Dendritic cell treated with granulocyte-macrophage colony-stimulating factor and Interleukin-4, amounts not matched to agents 40 ng/mL and 50 ng/mL, for 4 days (primary cell): Measurements from ENCODE around the gene CIB1.
"Not testable (repeated sequence)": the region's sequence is repeated elsewhere in the genome, so short reads cannot be mapped to it uniquely, and the experiment has no call there.

Experiments
- H3K27ac Mint-ChIP-seq: one replicate; pipeline ENCODE4 v1.8.0; 2022; ENCODE audit warnings: mild to moderate bottlenecking, mixed read lengths
- H3K27me3 Mint-ChIP-seq: one replicate; pipeline ENCODE4 v1.8.0; 2022; ENCODE audit warnings: mild to moderate bottlenecking, mixed read lengths
- H3K36me3 Mint-ChIP-seq: one replicate; pipeline ENCODE4 v1.8.0; 2022; ENCODE audit warnings: low read depth, mixed read lengths
- H3K4me1 Mint-ChIP-seq: one replicate; pipeline ENCODE4 v1.8.0; 2022; ENCODE audit warnings: low read depth, mixed read lengths
- H3K4me3 Mint-ChIP-seq: one replicate; pipeline ENCODE4 v1.8.0; 2022; ENCODE audit warnings: mild to moderate bottlenecking, moderate library complexity, mixed read lengths
- H3K9me3 Mint-ChIP-seq: one replicate; pipeline ENCODE4 v1.8.0; 2022; ENCODE audit warnings: mixed read lengths
- intact Hi-C: fragments of 100-400 bp; cut with micrococcal nuclease; formaldehyde crosslinking; loops from one replicate; pipeline ENCODE4 v1.15.0; 2022

CIB1 gene

GRCh38 chr15:90233387-90234095 lies at the start of gene CIB1:
CIB1 (minus strand) TSS chr15:90233941; CDS start chr15:90233885, 56 bp downstream.
- no peaks in the 10 kb centered on the region for H3K27me3 Mint-ChIP-seq
- H3K27ac Mint-ChIP-seq, result peak within 1 kb of the TSS; percentile 83
- intact Hi-C loops, result loop anchor here (1.0 to 2.0 kb wide), 2 partner anchors 16 to 31 kb away; partner anchors contain the start of genes NGRN and TTLL13
- H3K4me3 Mint-ChIP-seq, result peak within 1 kb of the TSS; percentile 79
- H3K36me3 Mint-ChIP-seq, result peaks cover 65% of the 10 kb centered on the region
- H3K4me1 Mint-ChIP-seq, result peaks cover 53% of the 10 kb centered on the region
- H3K9me3 Mint-ChIP-seq, result no peaks in the 10 kb centered on the region

DNA sequence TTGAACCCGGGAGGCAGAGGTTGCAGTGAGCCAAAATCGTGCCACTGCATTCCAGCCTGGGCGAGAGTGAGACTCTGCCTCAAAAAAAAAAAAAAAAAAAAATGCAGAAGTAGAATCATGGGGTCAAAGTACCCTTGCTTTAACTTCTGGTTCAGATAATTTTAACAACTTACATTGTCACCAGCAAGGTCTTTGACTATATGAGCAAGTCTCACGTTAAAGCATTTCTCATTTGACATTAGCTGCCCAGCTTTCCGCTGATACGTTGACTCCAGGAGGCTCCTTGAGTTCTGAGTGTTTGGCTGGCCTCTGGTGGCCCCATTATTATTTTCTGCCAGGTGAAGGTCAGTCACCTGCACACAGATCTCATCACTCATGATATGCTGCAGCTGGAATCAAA lies 47.9 kb upstream of the CIB1 start:
- H3K4me1 Mint-ChIP-seq, intact Hi-C loops, H3K36me3 Mint-ChIP-seq, H3K27me3 Mint-ChIP-seq, H3K9me3 Mint-ChIP-seq, H3K4me3 Mint-ChIP-seq: not testable (repeated sequence)
- H3K27ac Mint-ChIP-seq, result peak overlapping the region; percentile 69

DNA sequence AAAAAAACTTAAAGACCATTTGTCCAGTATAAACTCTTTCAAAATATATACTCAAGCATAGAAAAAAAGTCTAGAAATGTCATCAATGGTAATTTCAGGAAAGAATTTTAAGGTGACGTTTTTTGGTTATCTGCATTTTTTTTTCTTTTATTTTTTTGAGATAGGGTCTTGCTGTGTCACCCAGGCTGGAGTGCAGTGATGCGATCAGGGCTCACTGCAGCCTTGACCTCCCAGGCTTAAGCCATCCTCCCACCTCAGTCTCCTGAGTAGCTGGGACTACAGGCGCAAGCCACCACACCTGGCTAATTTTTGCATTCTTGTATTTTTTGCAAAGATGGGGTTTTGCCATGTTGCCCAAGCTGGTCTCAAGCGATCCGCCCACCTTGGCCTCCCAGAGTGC lies 47.0 kb upstream of the CIB1 start:
- H3K9me3 Mint-ChIP-seq, H3K27ac Mint-ChIP-seq, H3K4me1 Mint-ChIP-seq, H3K36me3 Mint-ChIP-seq, H3K4me3 Mint-ChIP-seq, intact Hi-C loops, H3K27me3 Mint-ChIP-seq: not testable (repeated sequence)

DNA sequence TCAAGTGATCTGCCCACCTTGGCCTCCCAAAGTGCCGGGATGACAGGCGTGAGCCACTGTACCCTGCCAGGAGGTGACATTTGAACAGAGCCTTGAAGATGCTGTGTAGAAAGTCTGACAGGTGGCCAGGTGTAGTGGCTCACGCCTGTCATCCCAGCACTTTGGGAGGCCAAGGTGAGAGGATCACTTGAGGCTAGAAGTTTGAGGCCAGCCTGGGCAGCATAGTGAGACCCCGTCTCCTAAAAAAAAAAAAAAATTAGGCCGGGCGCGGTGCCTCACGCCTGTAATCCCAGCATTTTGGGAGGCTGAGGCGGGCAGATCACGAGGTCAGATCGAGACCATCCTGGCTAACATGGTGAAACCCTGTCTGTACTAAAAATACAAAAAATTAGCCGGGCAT lies 44.7 kb upstream of the CIB1 start:
- H3K4me1 Mint-ChIP-seq, H3K27me3 Mint-ChIP-seq, H3K27ac Mint-ChIP-seq, H3K9me3 Mint-ChIP-seq, H3K4me3 Mint-ChIP-seq, intact Hi-C loops: not testable (repeated sequence)
- peaks cover 28% of the 10 kb centered on the region for H3K36me3 Mint-ChIP-seq

DNA sequence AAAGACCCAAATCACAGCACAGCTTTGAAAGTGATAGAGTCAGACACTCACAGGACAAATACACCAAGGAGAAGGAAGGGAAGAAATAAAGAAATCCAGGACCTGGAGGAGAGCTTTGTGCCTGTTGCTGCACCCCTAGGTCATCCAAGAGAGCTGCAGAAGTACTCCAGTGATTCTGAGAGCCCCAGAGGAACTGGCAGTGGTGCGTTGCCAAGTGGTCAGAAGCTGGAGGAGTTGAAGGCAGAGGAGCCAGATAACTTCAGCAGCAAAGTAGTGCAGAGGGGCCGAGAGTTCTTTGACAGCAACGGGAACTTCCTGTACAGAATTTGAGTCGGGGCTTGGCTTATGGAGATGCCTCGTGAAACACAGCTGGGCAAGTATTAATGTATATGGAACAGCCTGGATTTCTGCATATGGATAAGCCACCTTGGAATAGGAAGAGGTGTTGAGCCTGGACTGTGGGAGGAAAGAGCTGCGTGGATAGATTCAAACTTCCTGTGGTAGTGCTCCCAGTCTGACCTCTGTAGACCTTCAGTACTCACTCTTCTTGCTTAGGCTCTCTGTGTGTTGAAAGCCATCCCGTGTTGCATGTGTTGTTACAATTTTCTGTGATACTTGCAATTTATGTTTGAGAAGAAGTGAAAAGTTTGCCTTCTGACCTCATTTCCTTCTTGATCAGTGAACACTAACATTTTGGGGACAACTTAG lies 37.9 kb upstream of the CIB1 start:
- Mint-ChIP-seq H3K27me3 (no peaks in the 10 kb centered on the region), H3K36me3 (peaks cover 88% of the 10 kb centered on the region), H3K9me3 (no peaks in the 10 kb centered on the region), H3K4me3 (no peak overlapping the region), H3K4me1 (peaks cover 46% of the 10 kb centered on the region), H3K27ac (no peak overlapping the region)
- intact Hi-C loops, result no loop called here

- peaks cover 46% of the 10 kb centered on the region for H3K4me1 Mint-ChIP-seq
These were observed 36.9 kb upstream of the CIB1 start for GRCh38 chr15:90270502-90271150.

GRCh38 chr15:90268415-90268814 lies 34.7 kb upstream of the CIB1 start:
- intact Hi-C loops, result no loop called here

More at GRCh38 chr15:90270502-90271150, 36.9 kb upstream of the CIB1 start:
- intact Hi-C loops, result no loop called here
- no peak overlapping the region for H3K27ac Mint-ChIP-seq
- H3K9me3 Mint-ChIP-seq, result no peaks in the 10 kb centered on the region
- H3K4me3 Mint-ChIP-seq, result no peak overlapping the region
- peaks cover 90% of the 10 kb centered on the region for H3K36me3 Mint-ChIP-seq
- no peaks in the 10 kb centered on the region for H3K27me3 Mint-ChIP-seq

DNA sequence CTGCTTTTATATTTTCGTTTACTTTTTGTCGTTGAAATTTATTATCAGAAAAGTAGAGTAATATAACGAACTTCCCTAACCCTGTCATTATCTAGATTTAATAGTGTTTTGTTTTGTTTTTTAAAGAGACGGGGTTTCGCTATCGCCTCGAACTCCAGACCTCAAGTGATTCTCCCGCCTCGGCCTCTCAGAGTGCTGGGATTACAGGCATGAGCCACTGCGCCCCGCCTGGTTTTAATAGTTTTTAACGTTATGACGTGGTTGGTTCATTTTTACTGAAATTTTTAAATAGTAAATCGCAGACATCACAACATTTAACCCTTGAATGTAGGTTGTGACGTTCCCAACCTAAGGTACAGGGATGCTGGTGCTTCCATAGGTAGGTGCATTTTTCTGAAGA lies 32.7 kb upstream of the CIB1 start:
- Mint-ChIP-seq H3K4me3 (peak overlapping the region; percentile 94), H3K36me3 (peaks cover 59% of the 10 kb centered on the region), H3K27me3 (no peaks in the 10 kb centered on the region), H3K4me1 (peaks cover 58% of the 10 kb centered on the region), H3K9me3 (no peaks in the 10 kb centered on the region), H3K27ac (peak overlapping the region; percentile 97)
- intact Hi-C loops, result no loop called here

More at GRCh38 chr15:90268415-90268814, 34.7 kb upstream of the CIB1 start:
- Mint-ChIP-seq H3K4me3 (no peak overlapping the region), H3K36me3 (peaks cover 74% of the 10 kb centered on the region), H3K27me3 (no peaks in the 10 kb centered on the region), H3K9me3 (no peaks in the 10 kb centered on the region), H3K27ac (no peak overlapping the region), H3K4me1 (peaks cover 58% of the 10 kb centered on the region)

DNA sequence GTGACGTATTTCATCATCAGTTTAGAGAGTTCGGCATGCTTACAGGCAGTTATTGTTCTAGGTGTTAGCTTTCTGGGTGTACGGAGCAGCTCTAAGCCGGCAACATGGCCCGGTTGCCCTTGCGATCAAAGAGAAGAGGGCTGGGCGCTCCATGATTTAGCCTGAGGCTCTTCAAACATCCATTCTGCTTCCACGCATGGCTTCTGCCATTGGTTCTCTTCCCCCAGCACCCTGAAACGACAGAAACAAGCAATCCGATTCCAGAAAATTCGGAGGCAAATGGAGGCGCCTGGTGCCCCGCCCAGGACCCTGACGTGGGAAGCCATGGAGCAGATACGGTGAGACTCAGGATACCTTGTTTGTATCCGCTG lies 32.3 kb upstream of the CIB1 start:
- H3K36me3 Mint-ChIP-seq, result peaks cover 55% of the 10 kb centered on the region
- peaks cover 54% of the 10 kb centered on the region for H3K4me1 Mint-ChIP-seq
- peak overlapping the region; percentile 97 for H3K27ac Mint-ChIP-seq
- H3K27me3 Mint-ChIP-seq, result no peaks in the 10 kb centered on the region
- H3K4me3 Mint-ChIP-seq, result peak overlapping the region; percentile 94
- no peaks in the 10 kb centered on the region for H3K9me3 Mint-ChIP-seq
- intact Hi-C loops, result no loop called here

DNA sequence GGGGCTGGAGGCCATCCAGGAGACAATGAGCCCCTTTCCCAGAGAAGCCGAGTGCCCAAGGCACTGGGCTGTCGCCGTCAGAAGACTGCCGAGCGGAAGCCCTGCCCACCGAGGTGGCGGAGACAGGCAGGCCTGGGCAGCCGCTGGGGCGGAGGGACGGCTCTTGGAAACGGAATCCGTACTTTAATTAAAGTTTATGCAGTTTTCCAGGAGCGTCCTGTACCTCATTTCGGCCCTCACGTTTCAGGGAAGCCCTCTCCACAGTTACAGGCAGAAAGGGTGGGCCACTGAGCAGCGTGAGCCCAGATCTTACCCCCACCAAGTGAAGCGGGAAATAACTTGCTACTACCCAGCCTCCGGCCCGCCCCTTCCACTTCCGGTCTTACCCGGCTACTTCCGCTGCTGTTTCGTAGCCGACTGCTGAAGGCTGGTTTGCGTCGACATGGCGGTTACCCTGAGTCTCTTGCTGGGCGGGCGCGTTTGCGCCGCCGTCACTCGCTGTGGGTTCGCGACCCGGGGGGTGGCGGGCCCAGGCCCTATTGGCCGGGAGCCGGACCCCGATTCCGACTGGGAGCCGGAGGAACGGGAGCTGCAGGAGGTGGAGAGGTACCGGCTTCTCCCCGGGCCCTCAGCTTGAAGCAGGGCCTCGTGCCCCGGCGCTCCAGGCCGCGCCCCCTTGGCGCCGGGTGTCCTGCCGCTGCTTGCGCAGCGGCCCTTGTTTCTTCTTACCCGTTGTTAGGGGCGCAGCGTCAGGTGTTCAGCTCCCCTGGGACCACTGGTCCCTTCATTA lies 31.7 kb upstream of the CIB1 start, which contains the start of gene NGRN:
Gene NGRN (plus strand): TSS at position 402 of the 790 bp plus-strand sequence. CDS start 41 bp downstream, at position 443.
- H3K27ac Mint-ChIP-seq, result peak within 1 kb of the TSS; percentile 97
- H3K9me3 Mint-ChIP-seq, result no peaks in the 10 kb centered on the region
- H3K27me3 Mint-ChIP-seq, result no peaks in the 10 kb centered on the region
- H3K36me3 Mint-ChIP-seq, result peaks cover 49% of the 10 kb centered on the region
- peaks cover 52% of the 10 kb centered on the region for H3K4me1 Mint-ChIP-seq
- peak within 1 kb of the TSS; percentile 94 for H3K4me3 Mint-ChIP-seq
- intact Hi-C loops, result loop anchor here (2.0 kb wide), 2 partner anchors 17 to 31 kb away; partner anchors contain the start of genes GDPGP1 and TTLL13

DNA sequence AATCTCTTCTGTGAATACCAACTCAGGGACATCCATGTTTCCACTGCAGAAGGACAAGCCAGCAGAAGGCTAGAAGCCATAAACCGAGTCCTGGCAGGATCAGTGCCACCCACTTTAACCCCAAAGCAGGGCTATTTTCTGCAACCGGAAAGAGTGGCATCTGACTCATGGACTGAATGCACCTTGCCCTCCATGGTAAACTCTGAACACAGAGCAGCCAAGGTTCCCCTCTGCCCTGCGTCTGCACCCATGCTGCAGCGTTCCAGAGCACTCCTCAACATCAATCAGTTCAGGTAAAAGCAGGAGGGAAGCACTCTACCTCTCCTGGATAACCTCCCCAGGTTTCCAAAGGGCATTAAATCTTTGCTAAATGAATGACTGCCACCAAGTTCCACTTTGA lies 30.9 kb upstream of the CIB1 start:
- peaks cover 41% of the 10 kb centered on the region for H3K36me3 Mint-ChIP-seq
- intact Hi-C loops, result loop anchor here (2.0 kb wide), 2 partner anchors 16 to 30 kb away; partner anchors contain the start of genes GDPGP1 and TTLL13
- H3K4me1 Mint-ChIP-seq, result peaks cover 44% of the 10 kb centered on the region
- H3K4me3 Mint-ChIP-seq, result peak overlapping the region; percentile 94
- no peaks in the 10 kb centered on the region for H3K27me3 Mint-ChIP-seq
- H3K9me3 Mint-ChIP-seq, result no peaks in the 10 kb centered on the region
- H3K27ac Mint-ChIP-seq, result peak overlapping the region; percentile 97

GRCh38 chr15:90262426-90262825 lies 28.7 kb upstream of the CIB1 start:
- H3K4me1 Mint-ChIP-seq, result peaks cover 26% of the 10 kb centered on the region
- H3K27ac Mint-ChIP-seq, result no peak overlapping the region
- no peaks in the 10 kb centered on the region for H3K9me3 Mint-ChIP-seq
- H3K27me3 Mint-ChIP-seq, result no peaks in the 10 kb centered on the region
- intact Hi-C loops, result no loop called here
- H3K4me3 Mint-ChIP-seq, result no peak overlapping the region
- H3K36me3 Mint-ChIP-seq, result peaks cover 20% of the 10 kb centered on the region

DNA sequence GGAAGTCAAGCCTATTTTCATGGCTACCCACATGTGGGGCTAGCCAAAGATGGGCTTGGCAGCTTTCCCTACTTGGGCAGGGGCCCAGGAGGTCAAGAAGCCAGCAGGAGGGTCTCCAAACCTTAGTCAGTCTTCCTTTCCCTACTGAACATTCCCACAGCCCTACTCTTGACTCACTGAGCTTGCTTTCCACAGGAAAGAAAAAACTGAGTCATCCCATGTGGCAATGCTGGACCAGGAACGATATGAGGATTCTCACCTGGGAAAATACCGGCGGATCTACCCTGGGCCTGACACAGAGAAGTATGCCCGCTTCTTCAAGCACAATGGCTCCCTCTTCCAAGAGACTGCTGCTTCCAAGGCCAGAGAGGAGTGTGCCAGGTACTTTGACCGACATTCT lies 28.1 kb upstream of the CIB1 start:
- H3K27ac Mint-ChIP-seq, result no peak overlapping the region
- no peaks in the 10 kb centered on the region for H3K27me3 Mint-ChIP-seq
- H3K4me3 Mint-ChIP-seq, result no peak overlapping the region
- H3K4me1 Mint-ChIP-seq, result peaks cover 20% of the 10 kb centered on the region
- H3K9me3 Mint-ChIP-seq, result no peaks in the 10 kb centered on the region
- H3K36me3 Mint-ChIP-seq, result peaks cover 15% of the 10 kb centered on the region
- intact Hi-C loops, result no loop called here
